GM18498 (cell line): ENCODE results near the gene ZNF524.
"Not testable (repeated sequence)": the region's sequence is repeated elsewhere in the genome, so short reads cannot be mapped to it uniquely, and the experiment has no call there.

Source experiments
- ATAC-seq: cut with Tn5 transposase; IDR thresholded peaks from one replicate; pipeline ENCODE4 v1.9.1; 2021; ENCODE audit warnings: mild to moderate bottlenecking, moderate library complexity; ENCODE audit not compliant: unreplicated experiment

The ZNF524 gene

GRCh38 chr19:55599842-55600661 lies at the start of gene ZNF524:
TSS of gene ZNF524 (plus strand) at chr19:55600288. CDS start at chr19:55602113, 1,825 bp downstream.
- peak; percentile 44 for ATAC-seq

GRCh38 chr19:55550321-55550650 lies 49.8 kb upstream of the ZNF524 start:
- no peak for ATAC-seq

GRCh38 chr19:55552206-55552605 lies 47.9 kb upstream of the ZNF524 start:
- no peak for ATAC-seq

- ATAC-seq = no peak
Observed at GRCh38 chr19:55552620-55553019, 47.5 kb upstream of the ZNF524 start.

- ATAC-seq = no peak
Observed at GRCh38 chr19:55553217-55554182, 46.6 kb upstream of the ZNF524 start.

- ATAC-seq = no peak
Observed at GRCh38 chr19:55554302-55554701, 45.8 kb upstream of the ZNF524 start.

GRCh38 chr19:55554741-55555152 lies 45.3 kb upstream of the ZNF524 start:
- ATAC-seq = no peak

- ATAC-seq = no peak
Observed at GRCh38 chr19:55559684-55560083, 40.4 kb upstream of the ZNF524 start.

GRCh38 chr19:55563261-55563690 lies 36.8 kb upstream of the ZNF524 start:
- no peak for ATAC-seq

- ATAC-seq = no peak
Observed at GRCh38 chr19:55566823-55567222, 33.3 kb upstream of the ZNF524 start.

GRCh38 chr19:55567708-55568328 lies 32.3 kb upstream of the ZNF524 start:
- ATAC-seq = no peak

GRCh38 chr19:55569477-55569876 lies 30.6 kb upstream of the ZNF524 start:
- not testable (repeated sequence) for ATAC-seq

GRCh38 chr19:55573929-55574328 lies 26.2 kb upstream of the ZNF524 start:
- ATAC-seq = not testable (repeated sequence)

- no peak for ATAC-seq
Observed at GRCh38 chr19:55576746-55577145, 23.3 kb upstream of the ZNF524 start.

- ATAC-seq = no peak
Observed at GRCh38 chr19:55578031-55578760, 21.9 kb upstream of the ZNF524 start.

- no peak for ATAC-seq
Observed at GRCh38 chr19:55578761-55579747, 21.0 kb upstream of the ZNF524 start.

GRCh38 chr19:55579766-55580621 lies 20.1 kb upstream of the ZNF524 start:
- no peak for ATAC-seq

- ATAC-seq = no peak
Observed at GRCh38 chr19:55580628-55581144, 19.4 kb upstream of the ZNF524 start, which contains the start of gene ZNF579. TSS of gene ZNF579 (minus strand) at chr19:55580848. CDS start at chr19:55579639, 1,209 bp downstream.
